HG02970 (cell line): Measurements from ENCODE around the gene ZGPAT.

Source experiments
- ATAC-seq: cut with Tn5 transposase; IDR thresholded peaks from one replicate; pipeline ENCODE4 v1.9.1; 2021; ENCODE audit warnings: mild to moderate bottlenecking, moderate library complexity, moderate number of reproducible peaks; ENCODE audit not compliant: unreplicated experiment, low FRiP score

Gene ZGPAT

DNA sequence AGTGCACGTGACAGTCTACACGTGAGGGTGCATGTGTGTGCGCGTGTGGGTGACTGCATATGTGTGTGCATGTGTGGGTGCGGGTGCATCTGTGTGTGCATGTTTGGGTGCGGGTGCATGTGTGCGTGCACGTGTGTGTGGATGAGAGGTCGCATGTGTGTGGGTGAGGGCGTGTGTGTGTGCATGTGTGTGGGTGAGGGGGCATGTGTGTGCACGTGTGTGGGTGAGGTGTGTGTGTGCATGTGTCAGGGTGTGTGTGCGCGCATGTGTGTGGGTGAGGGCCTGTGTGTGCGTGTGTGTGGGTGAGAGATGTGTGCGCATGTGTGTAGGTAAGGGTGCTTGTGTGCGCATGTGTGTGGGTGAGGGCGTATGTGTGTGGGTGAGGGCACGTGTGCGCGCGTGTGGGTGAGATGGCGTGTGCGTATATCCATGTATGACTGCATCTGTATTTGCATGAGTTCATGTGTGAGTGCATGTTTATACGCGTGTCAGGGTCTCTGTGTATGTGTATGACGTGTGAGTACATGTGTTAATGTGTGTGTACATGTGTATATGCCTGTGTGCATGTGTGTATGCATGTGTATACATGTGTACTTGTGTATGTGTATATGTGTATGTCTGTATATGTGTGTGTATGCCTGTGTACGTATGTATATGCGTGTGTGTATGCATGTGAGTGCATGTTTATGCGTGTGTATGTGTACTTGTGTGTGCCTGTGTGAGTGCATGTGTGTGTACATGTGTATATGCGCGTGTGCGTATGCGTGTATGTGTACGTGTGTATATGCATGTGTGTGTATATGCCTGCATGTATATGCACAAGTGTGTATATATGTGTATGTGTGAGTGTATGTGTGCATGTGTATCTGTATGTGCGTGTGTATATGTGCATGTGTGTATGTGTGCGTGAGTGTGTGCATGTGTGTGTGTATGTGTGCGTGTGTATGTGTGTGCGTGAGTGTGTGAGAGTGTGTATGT lies 24.6 kb downstream of the ZGPAT start:
- no peak for ATAC-seq

DNA sequence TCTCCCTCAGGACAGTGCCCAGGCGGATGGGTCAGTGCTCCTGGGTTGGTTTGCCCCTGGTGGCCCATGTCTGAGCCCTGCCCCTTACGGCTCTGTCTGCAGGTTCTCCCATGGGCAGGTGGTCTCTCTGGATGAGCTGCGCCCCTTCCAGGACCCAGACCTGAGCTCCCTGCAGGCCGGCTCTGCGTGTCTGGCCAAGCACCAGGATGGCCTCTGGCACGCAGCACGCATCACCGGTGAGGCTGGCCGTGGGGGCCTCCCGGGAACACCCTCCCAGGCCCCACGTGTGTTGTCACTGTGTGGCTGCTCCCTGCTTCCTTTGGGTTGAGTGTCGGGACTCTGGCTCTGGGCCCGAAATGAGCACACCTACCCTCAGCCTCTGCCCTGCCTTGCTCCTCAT lies 25.3 kb downstream of the ZGPAT start:
- ATAC-seq = no peak

DNA sequence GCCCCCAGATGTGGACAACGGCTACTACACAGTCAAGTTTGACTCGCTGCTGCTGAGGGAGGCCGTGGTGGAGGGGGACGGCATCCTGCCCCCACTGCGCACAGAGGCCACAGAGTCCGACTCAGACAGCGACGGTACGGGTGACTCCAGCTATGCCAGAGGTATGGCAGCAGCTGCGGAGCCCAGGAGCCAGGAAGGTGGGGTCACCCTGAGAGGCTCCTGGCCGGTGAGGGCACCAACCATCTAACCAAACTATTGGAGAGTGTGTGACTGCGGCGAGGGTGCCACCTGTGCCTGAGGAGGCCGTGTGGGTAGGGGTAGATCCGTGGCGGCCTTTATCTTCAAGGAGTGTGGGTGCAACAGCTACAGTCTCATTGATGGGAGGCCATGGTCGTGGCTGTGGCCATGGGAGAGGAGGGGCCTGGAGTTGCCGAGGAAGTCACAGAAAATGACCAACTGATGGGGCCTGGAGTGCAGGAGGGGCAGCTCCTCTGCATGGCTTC lies 25.8 kb downstream of the ZGPAT start:
- no peak for ATAC-seq

DNA sequence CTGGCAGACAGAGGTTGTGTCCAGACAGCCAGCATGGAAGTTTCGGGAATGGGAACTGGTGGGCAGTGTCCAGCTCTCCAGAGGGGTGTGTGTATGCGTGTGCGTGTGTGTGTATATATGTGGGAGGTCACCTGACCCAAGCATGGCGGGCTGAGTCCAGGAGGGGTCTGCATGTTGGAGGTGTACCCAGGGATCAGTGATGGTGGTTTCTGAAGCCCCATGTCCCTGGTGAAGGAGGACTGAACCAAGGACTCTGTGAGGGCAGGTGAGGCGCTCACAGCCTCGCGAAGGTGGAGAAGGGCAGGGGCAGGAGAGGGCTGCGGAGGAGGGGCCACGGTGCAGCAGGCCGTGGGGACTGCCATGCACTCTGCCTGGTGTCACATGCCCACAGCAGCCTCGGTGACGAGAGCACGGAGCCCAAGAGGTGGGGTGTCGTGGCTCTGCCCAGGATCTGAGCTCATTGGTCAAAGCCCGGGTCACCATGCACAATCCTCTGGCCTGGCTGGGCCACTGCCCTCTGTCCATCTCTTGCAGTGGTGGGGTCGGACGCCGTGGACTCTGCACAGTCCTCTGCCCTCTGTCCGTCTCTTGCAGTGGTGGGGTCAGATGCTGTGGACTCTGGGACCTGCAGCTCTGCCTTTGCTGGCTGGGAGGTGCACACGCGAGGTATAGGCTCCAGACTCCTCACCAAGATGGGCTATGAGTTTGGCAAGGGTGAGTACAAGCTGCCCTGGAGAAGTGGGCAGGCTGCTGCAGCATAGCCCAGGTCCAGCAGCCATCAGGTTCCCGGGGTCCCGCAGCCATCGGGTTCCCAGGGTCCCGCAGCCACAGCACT lies 26.5 kb downstream of the ZGPAT start:
- ATAC-seq = no peak

GRCh38 chr20:63734946-63735858 lies 27.4 kb downstream of the ZGPAT start:
- no peak for ATAC-seq

DNA sequence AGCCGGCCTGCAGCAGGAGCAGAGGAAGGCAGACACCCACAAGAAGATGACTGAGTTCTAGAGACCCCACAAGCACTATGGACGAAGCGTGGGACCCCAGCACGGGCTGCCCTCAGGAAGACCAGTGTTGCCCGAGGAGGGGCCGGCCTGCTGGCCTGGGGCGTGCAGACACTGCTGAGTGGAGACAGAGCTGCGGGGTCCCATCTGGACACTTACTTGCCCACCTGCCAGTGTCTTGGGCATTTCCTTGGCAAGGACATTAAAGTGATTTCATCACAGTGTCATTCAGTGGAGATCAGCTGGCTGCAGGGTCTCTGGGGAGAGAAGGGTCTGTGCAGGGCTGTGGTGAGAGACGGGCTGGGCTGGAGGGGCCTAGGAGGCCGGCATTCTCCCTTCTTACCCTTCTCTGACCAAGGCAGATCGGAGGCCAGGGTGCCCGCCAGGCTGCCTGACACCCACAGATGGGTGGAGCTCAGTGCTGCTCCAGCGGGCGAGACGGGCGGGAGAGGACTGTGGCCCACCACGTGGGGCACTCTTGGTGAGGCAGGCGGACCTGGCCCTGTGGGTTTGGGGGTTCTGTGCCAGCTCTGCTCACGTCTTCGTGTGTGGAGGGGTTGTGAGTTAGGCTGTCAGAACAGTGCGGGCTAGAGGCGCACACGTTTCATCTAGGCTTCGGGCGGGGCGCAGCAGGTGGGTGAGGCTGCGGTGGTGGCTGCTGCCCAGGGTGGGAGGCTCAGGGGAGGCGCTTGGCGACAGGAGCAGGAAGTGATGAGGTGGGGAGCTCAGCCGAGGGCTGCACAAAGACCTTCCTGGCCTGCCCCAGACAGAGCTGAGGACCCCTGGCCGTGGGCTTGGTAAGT lies 28.2 kb downstream of the ZGPAT start, which contains the start of gene LIME1:
Gene LIME1 (plus strand): TSS at position 806 of the 860 bp plus-strand sequence. CDS start 886 bp downstream, outside the sequence.
- no peak for ATAC-seq

- ATAC-seq = no peak
These were observed 29.3 kb downstream of the ZGPAT start for GRCh38 chr20:63736893-63737694.

- ATAC-seq = no peak
These were observed 29.8 kb downstream of the ZGPAT start for GRCh38 chr20:63737695-63737944.

DNA sequence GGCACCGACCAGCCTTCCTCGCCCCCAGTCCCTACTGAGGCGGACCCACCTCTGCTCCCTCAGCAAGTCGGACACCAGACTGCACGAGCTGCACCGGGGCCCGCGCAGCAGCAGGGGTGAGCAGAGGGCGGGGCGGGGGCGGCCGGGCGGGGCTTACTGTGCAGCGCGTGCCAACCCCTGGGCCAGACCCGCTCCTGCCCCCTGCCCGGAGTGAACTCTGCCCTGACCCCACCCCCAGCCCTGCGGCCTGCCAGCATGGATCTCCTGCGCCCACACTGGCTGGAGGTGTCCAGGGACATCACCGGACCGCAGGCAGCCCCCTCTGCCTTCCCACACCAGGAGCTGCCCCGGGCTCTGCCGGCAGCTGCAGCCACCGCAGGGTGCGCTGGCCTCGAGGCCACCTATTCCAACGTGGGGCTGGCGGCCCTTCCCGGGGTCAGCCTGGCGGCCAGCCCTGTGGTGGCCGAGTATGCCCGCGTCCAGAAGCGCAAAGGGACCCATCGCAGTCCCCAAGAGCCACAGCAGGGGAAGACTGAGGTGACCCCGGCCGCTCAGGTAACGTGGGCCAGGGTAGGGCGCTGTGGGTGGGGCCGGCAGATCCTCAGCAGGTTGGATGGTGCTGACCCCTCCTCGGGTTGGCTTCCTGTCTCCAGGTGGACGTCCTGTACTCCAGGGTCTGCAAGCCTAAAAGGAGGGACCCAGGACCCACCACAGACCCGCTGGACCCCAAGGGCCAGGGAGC lies 30.3 kb downstream of the ZGPAT start:
- no peak for ATAC-seq

DNA sequence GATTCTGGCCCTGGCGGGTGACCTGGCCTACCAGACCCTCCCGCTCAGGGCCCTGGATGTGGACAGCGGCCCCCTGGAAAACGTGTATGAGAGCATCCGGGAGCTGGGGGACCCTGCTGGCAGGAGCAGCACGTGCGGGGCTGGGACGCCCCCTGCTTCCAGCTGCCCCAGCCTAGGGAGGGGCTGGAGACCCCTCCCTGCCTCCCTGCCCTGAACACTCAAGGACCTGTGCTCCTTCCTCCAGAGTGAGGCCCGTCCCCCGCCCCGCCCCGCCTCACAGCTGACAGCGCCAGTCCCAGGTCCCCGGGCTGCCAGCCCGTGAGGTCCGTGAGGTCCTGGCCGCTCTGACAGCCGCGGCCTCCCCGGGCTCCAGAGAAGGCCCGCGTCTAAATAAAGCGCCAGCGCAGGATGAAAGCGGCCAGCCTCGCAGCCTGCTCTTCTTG lies 30.9 kb downstream of the ZGPAT start:
- ATAC-seq = no peak

- ATAC-seq = peak; percentile 41
These were observed 31.6 kb downstream of the ZGPAT start, which contains the start of gene SLC2A4RG for GRCh38 chr20:63739130-63740069. Gene SLC2A4RG (plus strand): TSS chr20:63739776. CDS start chr20:63739913, 137 bp downstream.

- no peak for ATAC-seq
These were observed 32.3 kb downstream of the ZGPAT start for GRCh38 chr20:63740070-63740626.

DNA sequence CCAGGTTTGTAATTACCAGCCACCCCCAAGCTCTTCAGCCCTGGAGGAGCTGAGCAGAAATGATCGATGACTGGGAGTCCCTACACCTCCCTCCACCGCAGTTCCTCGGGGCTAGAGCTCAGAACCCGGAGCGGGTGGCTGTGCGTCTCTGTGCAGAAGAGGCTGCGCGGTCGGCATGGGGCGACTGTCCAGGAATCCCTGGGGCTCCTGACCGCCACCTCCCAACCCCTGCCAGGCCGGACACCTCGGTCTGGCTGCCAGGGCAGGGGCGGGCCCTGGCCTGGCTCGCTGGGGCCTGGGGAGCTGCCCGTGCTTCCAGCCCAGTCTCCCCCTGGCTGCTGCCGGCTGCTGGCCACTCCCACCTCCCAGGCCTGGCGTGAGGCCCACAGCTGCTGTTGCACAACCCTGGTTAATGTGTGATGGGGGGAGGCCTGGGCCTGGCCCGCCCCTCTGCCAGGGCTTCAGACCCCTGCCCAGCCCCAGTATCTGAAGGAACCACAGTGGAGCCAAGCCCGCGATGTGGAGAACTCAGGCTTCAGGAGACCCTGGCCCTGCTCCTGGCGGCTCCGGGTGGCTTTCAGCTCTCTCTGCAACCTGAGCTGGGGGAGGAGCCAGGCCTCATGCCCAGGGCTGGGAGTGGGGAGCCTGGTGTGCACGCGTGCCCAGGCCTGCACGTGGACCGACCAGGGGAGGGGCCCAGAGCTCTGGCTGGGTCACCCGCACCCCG lies 33.0 kb downstream of the ZGPAT start:
- no peak for ATAC-seq

- no peak for ATAC-seq
These were observed 33.5 kb downstream of the ZGPAT start for GRCh38 chr20:63741354-63741675.

GRCh38 chr20:63741676-63742380 lies 34.0 kb downstream of the ZGPAT start:
- no peak for ATAC-seq
